ENCODE measurements around the gene GPR160.

GPR160 gene, protein sequence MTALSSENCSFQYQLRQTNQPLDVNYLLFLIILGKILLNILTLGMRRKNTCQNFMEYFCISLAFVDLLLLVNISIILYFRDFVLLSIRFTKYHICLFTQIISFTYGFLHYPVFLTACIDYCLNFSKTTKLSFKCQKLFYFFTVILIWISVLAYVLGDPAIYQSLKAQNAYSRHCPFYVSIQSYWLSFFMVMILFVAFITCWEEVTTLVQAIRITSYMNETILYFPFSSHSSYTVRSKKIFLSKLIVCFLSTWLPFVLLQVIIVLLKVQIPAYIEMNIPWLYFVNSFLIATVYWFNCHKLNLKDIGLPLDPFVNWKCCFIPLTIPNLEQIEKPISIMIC

DNA sequence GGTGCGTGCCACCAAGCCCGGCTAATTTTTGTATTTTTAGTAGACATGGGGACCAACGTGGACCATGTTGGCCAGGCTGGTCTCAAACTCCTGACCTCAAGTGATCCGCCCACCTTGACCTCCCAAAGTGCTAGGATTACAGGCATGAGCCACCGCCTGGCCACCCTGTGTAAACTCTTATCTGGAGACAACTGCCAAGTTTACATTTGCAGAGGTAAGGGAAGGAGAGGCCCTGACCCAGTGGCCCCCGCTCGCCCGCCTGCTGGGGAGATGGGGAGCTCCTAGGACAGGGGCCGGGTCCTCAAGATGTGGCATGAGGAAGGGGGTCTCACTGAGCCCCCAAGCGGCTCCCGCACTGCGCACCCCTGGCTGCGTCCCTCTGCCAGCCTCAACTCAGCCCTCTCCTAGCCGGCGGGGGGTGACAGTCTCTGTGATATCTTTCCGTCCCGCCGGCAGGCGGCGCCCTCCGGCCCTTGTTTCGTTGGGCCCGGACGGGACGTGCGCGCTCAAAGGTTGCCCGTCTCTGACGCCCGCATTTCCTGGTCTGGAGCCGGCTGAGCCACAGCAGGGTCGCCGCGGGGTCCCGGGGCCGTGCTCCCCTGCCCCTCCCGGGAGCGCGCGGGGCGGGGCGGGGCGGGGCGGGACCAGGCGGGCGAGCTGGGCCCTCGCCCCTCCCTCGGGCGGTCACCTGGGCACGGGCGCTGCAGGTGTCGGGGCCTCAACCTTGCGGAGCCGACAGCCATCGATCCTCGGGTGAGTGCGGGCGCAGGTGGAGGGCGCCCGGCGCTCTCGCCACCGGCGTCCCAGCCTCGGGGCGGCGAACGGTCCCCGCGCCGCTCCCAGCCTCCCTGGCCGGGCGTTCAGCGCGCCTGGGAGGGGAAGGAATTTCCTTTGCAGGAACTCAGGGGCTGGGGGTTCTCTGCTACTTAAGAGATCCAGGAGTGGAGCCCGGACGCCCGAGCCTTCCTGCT lies at the start of gene GPR160:
GPR160 (plus strand) TSS at position 533 of the 971 bp plus-strand sequence. CDS start 45,978 bp downstream, outside the sequence.
- TF ChIP-seq TAF1 (IDR thresholded peaks at IDR 0.05; ENCODE audit: low read depth) (peak; percentile 15; the same call in 1 of the 2 replicates), CEBPB (IDR thresholded peaks at IDR 0.05) (no peak), CREB1 (IDR thresholded peaks at IDR 0.05; ENCODE audit: low read depth) (no peak), EGR1 (IDR thresholded peaks at IDR 0.05) (no peak; the same call in 1 of the 2 replicates), ZBTB7A (IDR thresholded peaks at IDR 0.05; ENCODE audit: low read depth) (peak; percentile 98), NFIC (IDR thresholded peaks at IDR 0.05) (0 out of 2 replicates have a peak, but pooled peaks have one; percentile 8), FOXM1 (IDR thresholded peaks at IDR 0.05; ENCODE audit: borderline replicate concordance, low read depth) (no peak), YY1 (IDR thresholded peaks at IDR 0.05; ENCODE audit: low read depth) (peak; percentile 49; the same call in 1 of the 2 replicates), TCF12 (IDR thresholded peaks at IDR 0.05; ENCODE audit: low read depth) (peak; percentile 51; the same call in 1 of the 2 replicates), EP300 (IDR thresholded peaks at IDR 0.05; ENCODE audit: borderline replicate concordance) (0 out of 2 replicates have a peak, but pooled peaks have one; percentile 34), RAD21 (IDR thresholded peaks at IDR 0.05; ENCODE audit: low read depth) (peak; percentile 76), TEAD4 (IDR thresholded peaks at IDR 0.05) (0 out of 2 replicates have a peak, but pooled peaks have one; percentile 18)
- TF ChIP-seq, protein P1, sequence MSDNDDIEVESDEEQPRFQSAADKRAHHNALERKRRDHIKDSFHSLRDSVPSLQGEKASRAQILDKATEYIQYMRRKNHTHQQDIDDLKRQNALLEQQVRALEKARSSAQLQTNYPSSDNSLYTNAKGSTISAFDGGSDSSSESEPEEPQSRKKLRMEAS (IDR thresholded peaks at IDR 0.05): peak; percentile 80
- TF ChIP-seq, protein P2, sequence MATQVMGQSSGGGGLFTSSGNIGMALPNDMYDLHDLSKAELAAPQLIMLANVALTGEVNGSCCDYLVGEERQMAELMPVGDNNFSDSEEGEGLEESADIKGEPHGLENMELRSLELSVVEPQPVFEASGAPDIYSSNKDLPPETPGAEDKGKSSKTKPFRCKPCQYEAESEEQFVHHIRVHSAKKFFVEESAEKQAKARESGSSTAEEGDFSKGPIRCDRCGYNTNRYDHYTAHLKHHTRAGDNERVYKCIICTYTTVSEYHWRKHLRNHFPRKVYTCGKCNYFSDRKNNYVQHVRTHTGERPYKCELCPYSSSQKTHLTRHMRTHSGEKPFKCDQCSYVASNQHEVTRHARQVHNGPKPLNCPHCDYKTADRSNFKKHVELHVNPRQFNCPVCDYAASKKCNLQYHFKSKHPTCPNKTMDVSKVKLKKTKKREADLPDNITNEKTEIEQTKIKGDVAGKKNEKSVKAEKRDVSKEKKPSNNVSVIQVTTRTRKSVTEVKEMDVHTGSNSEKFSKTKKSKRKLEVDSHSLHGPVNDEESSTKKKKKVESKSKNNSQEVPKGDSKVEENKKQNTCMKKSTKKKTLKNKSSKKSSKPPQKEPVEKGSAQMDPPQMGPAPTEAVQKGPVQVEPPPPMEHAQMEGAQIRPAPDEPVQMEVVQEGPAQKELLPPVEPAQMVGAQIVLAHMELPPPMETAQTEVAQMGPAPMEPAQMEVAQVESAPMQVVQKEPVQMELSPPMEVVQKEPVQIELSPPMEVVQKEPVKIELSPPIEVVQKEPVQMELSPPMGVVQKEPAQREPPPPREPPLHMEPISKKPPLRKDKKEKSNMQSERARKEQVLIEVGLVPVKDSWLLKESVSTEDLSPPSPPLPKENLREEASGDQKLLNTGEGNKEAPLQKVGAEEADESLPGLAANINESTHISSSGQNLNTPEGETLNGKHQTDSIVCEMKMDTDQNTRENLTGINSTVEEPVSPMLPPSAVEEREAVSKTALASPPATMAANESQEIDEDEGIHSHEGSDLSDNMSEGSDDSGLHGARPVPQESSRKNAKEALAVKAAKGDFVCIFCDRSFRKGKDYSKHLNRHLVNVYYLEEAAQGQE (IDR thresholded peaks at IDR 0.05; ENCODE audit: low read depth): no peak
- TF ChIP-seq, protein P3, sequence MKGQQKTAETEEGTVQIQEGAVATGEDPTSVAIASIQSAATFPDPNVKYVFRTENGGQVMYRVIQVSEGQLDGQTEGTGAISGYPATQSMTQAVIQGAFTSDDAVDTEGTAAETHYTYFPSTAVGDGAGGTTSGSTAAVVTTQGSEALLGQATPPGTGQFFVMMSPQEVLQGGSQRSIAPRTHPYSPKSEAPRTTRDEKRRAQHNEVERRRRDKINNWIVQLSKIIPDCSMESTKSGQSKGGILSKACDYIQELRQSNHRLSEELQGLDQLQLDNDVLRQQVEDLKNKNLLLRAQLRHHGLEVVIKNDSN (IDR thresholded peaks at IDR 0.05): peak; percentile 75

DNA sequence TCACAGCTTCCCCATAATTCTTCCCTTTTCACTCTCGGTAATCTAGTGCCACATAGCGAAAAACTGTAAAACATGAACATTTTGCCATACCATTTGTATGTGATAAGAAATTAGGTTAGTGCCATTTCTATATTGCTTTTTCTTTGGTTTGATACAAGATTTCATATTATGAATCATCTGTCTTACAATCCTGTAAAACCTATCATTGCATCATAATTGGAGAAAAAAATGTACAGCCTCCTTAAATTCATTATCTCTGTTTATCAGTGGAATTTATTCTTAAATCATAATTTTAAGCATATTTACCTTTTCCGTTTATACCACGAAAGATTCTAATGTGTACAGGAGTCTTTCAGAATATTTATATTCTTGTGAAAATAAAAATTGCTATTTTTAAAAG lies 47.4 kb upstream of the GPR160 start:
- TF ChIP-seq YY1 (IDR thresholded peaks at IDR 0.05; ENCODE audit: low read depth) (no peak), ZBTB7A (IDR thresholded peaks at IDR 0.05; ENCODE audit: low read depth) (no peak), TAF1 (IDR thresholded peaks at IDR 0.05; ENCODE audit: low read depth) (no peak), TCF12 (IDR thresholded peaks at IDR 0.05; ENCODE audit: low read depth) (no peak), CREB1 (IDR thresholded peaks at IDR 0.05; ENCODE audit: low read depth) (no peak), EP300 (IDR thresholded peaks at IDR 0.05; ENCODE audit: borderline replicate concordance) (no peak)
- TF ChIP-seq, protein P1 (IDR thresholded peaks at IDR 0.05): no peak

DNA sequence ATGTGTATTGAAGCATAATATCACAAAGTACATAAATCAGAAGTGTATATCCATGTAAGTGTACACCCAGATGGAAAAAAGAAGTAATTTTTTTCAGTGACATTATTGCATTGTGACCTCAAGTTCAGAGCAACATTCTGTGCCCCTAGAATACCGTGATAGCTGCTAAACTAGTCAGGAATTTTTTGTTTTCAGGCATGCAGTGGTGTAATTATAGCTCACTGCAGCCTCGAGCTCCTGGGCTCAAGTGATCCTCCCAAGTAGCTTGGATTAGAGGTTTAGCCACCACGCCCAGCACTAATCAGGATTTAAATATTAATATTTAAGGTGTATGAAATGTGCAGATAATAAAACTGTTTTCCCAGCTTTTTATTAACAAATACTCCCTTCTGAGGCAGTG lies 45.6 kb upstream of the GPR160 start:
- TF ChIP-seq, protein P1 (IDR thresholded peaks at IDR 0.05): no peak
- TF ChIP-seq EGR1 (IDR thresholded peaks at IDR 0.05) (no peak), TCF12 (IDR thresholded peaks at IDR 0.05; ENCODE audit: low read depth) (no peak), ZBTB7A (IDR thresholded peaks at IDR 0.05; ENCODE audit: low read depth) (no peak), NFIC (IDR thresholded peaks at IDR 0.05) (no peak), FOXM1 (IDR thresholded peaks at IDR 0.05; ENCODE audit: borderline replicate concordance, low read depth) (no peak), CREB1 (IDR thresholded peaks at IDR 0.05; ENCODE audit: low read depth) (no peak), YY1 (IDR thresholded peaks at IDR 0.05; ENCODE audit: low read depth) (no peak), EP300 (IDR thresholded peaks at IDR 0.05; ENCODE audit: borderline replicate concordance) (no peak), RAD21 (IDR thresholded peaks at IDR 0.05; ENCODE audit: low read depth) (no peak), CEBPB (IDR thresholded peaks at IDR 0.05) (no peak), TAF1 (IDR thresholded peaks at IDR 0.05; ENCODE audit: low read depth) (no peak), TEAD4 (IDR thresholded peaks at IDR 0.05) (no peak)
- TF ChIP-seq, protein P2 (IDR thresholded peaks at IDR 0.05; ENCODE audit: low read depth): no peak
- TF ChIP-seq, protein P3 (IDR thresholded peaks at IDR 0.05): no peak

DNA sequence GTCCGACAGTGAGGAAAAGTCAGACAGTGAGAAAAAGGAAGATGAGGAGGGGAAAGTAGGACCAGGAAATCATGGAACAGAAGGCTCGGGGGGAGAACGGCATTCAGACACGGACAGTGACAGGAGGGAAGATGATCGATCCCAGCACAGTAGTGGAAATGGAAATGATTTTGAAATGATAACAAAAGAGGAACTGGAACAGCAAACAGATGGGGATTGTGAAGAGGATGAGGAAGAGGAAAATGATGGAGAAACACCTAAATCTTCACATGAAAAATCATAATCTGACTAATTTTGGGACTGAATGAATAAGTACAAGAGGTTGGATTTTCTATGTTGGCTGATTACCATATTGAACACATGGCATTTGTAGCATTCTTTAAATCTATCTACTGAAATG lies 45.0 kb upstream of the GPR160 start:
- TF ChIP-seq RAD21 (IDR thresholded peaks at IDR 0.05; ENCODE audit: low read depth) (no peak), TEAD4 (IDR thresholded peaks at IDR 0.05) (no peak)
